Liver (tissue), 9 donors: ENCODE results near the gene LAMA2. TPM values are rescaled to one million over a fixed set of nuclear protein-coding genes. Genes with fewer than 3 reads are reported as not detected.

Experiments
- DNase-seq: peaks from one replicate; pipeline ENCODE4 v3.0.0-alpha.2; 2017; ENCODE audit warnings: low spot score
- H3K27ac ChIP-seq, 2 donors: one replicate each; pipeline ENCODE4 v1.7.0; 2013; ENCODE audit warnings: inconsistent platforms in 2 of 2, low read length in 2 of 2, control low read depth in 1 of 2, low read depth in 1 of 2, mild to moderate bottlenecking in 1 of 2
- H3K27me3 ChIP-seq, 4 donors: one replicate each; pipeline versions ENCODE4 v1.6.1 to v1.7.0; 2013; ENCODE audit warnings: low read length in 3 of 4, inconsistent platforms in 1 of 4, mild to moderate bottlenecking in 1 of 4, moderate library complexity in 1 of 4; ENCODE audit not compliant: control insufficient read depth in 4 of 4, insufficient read depth in 4 of 4
- H3K36me3 ChIP-seq, 4 donors: one replicate each; pipeline versions ENCODE4 v1.6.1 to v1.7.0; 2013; ENCODE audit warnings: low read length in 3 of 4, mild to moderate bottlenecking in 3 of 4, low read depth in 1 of 4, moderate library complexity in 1 of 4; ENCODE audit not compliant: control insufficient read depth in 4 of 4, insufficient read depth in 3 of 4
- H3K4me1 ChIP-seq, 4 donors: one replicate each; pipeline versions ENCODE4 v1.6.1 to v1.7.0; 2013; ENCODE audit warnings: low read length in 3 of 4, mild to moderate bottlenecking in 3 of 4, moderate library complexity in 1 of 4; ENCODE audit not compliant: control insufficient read depth in 4 of 4, insufficient read depth in 4 of 4
- H3K4me3 ChIP-seq, 3 donors: one replicate each; pipeline versions ENCODE4 v1.6.1 to v1.7.0; 2013; ENCODE audit warnings: low read length in 3 of 3, control low read depth in 1 of 3, low read depth in 1 of 3, mild to moderate bottlenecking in 1 of 3
- H3K9ac ChIP-seq, 2 donors: one replicate each; pipeline ENCODE4 v1.7.0; 2013; ENCODE audit warnings: low read length in 2 of 2, mild to moderate bottlenecking in 2 of 2, moderate library complexity in 2 of 2, control low read depth in 1 of 2, low read depth in 1 of 2
- H3K9me3 ChIP-seq, 4 donors: one replicate each; pipeline versions ENCODE4 v1.6.1 to v1.7.0; 2013; ENCODE audit warnings: low read length in 3 of 4; ENCODE audit not compliant: control insufficient read depth in 4 of 4
- ATF3 ChIP-seq: IDR thresholded peaks from 2 replicates; pipeline ENCODE4 v1.6.1; 2016; ENCODE audit warnings: antibody characterized with exemption
- EGR1 ChIP-seq, 2 donors: IDR thresholded peaks; 2 replicates each; pipeline ENCODE4 v1.6.1; 2016 to 2018; ENCODE audit warnings: antibody characterized with exemption in 2 of 2, low read depth in 2 of 2
- FOXA1 ChIP-seq: IDR thresholded peaks from 2 replicates; pipeline ENCODE4 v1.6.1; 2016; ENCODE audit warnings: antibody characterized with exemption
- GABPA ChIP-seq, 2 donors: IDR thresholded peaks in 1 of 2; conservative IDR thresholded peaks in 1 of 2; 2 replicates each; pipeline ENCODE4 v1.6.1; 2016; ENCODE audit warnings: antibody characterized with exemption in 2 of 2, mild to moderate bottlenecking in 1 of 2, moderate library complexity in 1 of 2
- HNF4A ChIP-seq, 2 donors: conservative IDR thresholded peaks; 2 replicates each; pipeline ENCODE4 v1.6.1; 2016; ENCODE audit warnings: antibody characterized with exemption in 2 of 2, mild to moderate bottlenecking in 2 of 2
- HNF4G ChIP-seq: IDR thresholded peaks from 2 replicates; pipeline ENCODE4 v1.6.1; 2016; ENCODE audit warnings: antibody characterized with exemption
- JUND ChIP-seq, 2 donors: IDR thresholded peaks; 2 replicates each; pipeline ENCODE4 v1.6.1; 2016; ENCODE audit warnings: antibody characterized with exemption in 2 of 2
- MAX ChIP-seq: IDR thresholded peaks from 2 replicates; pipeline ENCODE4 v1.6.1; 2016; ENCODE audit warnings: antibody characterized with exemption
- NR2F2 ChIP-seq: IDR thresholded peaks from 2 replicates; pipeline ENCODE4 v1.6.1; 2016; ENCODE audit warnings: antibody characterized with exemption
- RAD21 ChIP-seq, 2 donors: IDR thresholded peaks; 2 replicates each; pipeline ENCODE4 v1.6.1; 2016; ENCODE audit warnings: antibody characterized with exemption in 2 of 2, mild to moderate bottlenecking in 2 of 2
- REST ChIP-seq: IDR thresholded peaks from 2 replicates; pipeline ENCODE4 v1.6.1; 2016; ENCODE audit warnings: antibody characterized with exemption, mild to moderate bottlenecking
- RXRA ChIP-seq, 2 donors: IDR thresholded peaks; 2 replicates each; pipeline ENCODE4 v1.6.1; 2017 to 2018; ENCODE audit warnings: antibody characterized with exemption in 2 of 2, mild to moderate bottlenecking in 1 of 2
- SP1 ChIP-seq: IDR thresholded peaks from 2 replicates; pipeline ENCODE4 v1.6.1; 2018; ENCODE audit warnings: antibody characterized with exemption, mild to moderate bottlenecking
- TAF1 ChIP-seq: conservative IDR thresholded peaks from 2 replicates; pipeline ENCODE4 v1.6.1; 2016; ENCODE audit warnings: antibody characterized with exemption, mild to moderate bottlenecking
- YY1 ChIP-seq: IDR thresholded peaks from 2 replicates; pipeline ENCODE4 v1.6.1; 2016; ENCODE audit warnings: antibody characterized with exemption, mild to moderate bottlenecking
- ZBTB33 ChIP-seq: IDR thresholded peaks from 2 replicates; pipeline ENCODE4 v1.6.1; 2016; ENCODE audit warnings: antibody characterized with exemption
- WGBS: extraction: QIAGEN DNeasy Blood & Tissue Kit; methylation state at CpG from one replicate; pipeline ENCODE4 v1.1.7; 2013; 5-methylcytosine and 5-hydroxymethylcytosine counted together
- polyA plus RNA-seq, 2 donors: library from polyadenylated mRNA; stranded (reverse) in 1 of 2; unstranded in 1 of 2; fragments of 200-250 nt in 1 of 2; fragments of >200 nt in 1 of 2; fragmentation: Nextera tagmentation in 1 of 2; extraction: Ambion mirVana in 1 of 2; gene quantifications; one replicate each; pipeline versions ENCODE4 v1.2.1 to v1.2.3, GENCODE V29; 2013 to 2015
- total RNA-seq, 2 donors: library from RNA; depleted of rRNA; stranded (reverse); fragments of >200 nt; gene quantifications; one replicate each; pipeline ENCODE4 v1.2.3, GENCODE V29; 2014
- TF ChIP-seq, protein P1 (sequence below): fragments of 150-350 bp; IDR thresholded peaks from 2 replicates; pipeline ENCODE4 v1.5.1; 2017; ENCODE audit warnings: improper control_type of control experiment, low read depth, low read length; ENCODE audit not compliant: missing input control
- donor health status: healthy.
- donor health status: healthy.
- donor health status: healthy.
- donor health status: healthy.
- donor health status: healthy.

LAMA2 gene
- total and polyA plus RNA-seq, 4 donors = 1.3 to 17.0 (median 3.0) TPM

DNA sequence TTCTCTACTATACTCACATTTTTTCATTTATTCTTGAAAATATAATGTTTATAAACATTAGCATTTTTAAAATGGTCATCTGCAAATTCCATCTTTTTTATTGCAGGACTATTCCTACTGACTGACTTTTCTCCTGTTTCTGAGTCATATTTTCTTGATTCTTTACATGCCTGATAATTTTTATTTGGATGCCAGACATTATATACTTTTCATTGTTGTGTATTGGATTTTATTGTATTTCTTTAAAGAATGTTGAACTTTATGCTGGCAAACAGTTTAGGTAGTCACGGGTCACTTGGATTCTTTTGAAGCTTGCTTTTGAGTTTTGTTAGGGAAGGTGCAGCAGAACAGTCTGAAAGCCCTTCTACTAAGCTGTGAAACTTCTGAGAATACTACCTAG lies 423.9 kb downstream of the LAMA2 start:
- Histone ChIP-seq H3K27me3 (peaks cover 0 to 8% (median 0%) of the 10 kb centered on the region in 4 donors), H3K4me3 (no peak overlapping the region), H3K9me3 (peaks cover 0 to 3% (median 0%) of the 10 kb centered on the region in 4 donors), H3K4me1 (no peaks in the 10 kb centered on the region), H3K36me3 (no peaks in the 10 kb centered on the region), H3K27ac (no peak overlapping the region), H3K9ac (no peak overlapping the region)
- DNase-seq = no peak
- TF ChIP-seq FOXA1 (no peak), HNF4A (conservative IDR thresholded peaks at IDR 0.05) (no peak), MAX (no peak), HNF4G (no peak), RXRA (IDR thresholded peaks at IDR 0.05) (no peak), SP1 (no peak), TAF1 (no peak), JUND (IDR thresholded peaks at IDR 0.05) (no peak), RAD21 (IDR thresholded peaks at IDR 0.05) (no peak), ATF3 (no peak), GABPA (IDR thresholded peaks at IDR 0.05 in 1 of 2, conservative IDR thresholded peaks at IDR 0.05 in 1 of 2) (no peak), EGR1 (IDR thresholded peaks at IDR 0.05; ENCODE audit: low read depth in 2 of 2) (no peak), ZBTB33 (no peak)
- TF ChIP-seq, protein P1, sequence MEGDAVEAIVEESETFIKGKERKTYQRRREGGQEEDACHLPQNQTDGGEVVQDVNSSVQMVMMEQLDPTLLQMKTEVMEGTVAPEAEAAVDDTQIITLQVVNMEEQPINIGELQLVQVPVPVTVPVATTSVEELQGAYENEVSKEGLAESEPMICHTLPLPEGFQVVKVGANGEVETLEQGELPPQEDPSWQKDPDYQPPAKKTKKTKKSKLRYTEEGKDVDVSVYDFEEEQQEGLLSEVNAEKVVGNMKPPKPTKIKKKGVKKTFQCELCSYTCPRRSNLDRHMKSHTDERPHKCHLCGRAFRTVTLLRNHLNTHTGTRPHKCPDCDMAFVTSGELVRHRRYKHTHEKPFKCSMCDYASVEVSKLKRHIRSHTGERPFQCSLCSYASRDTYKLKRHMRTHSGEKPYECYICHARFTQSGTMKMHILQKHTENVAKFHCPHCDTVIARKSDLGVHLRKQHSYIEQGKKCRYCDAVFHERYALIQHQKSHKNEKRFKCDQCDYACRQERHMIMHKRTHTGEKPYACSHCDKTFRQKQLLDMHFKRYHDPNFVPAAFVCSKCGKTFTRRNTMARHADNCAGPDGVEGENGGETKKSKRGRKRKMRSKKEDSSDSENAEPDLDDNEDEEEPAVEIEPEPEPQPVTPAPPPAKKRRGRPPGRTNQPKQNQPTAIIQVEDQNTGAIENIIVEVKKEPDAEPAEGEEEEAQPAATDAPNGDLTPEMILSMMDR = no peak
- WGBS = 64% methylated on average over 1 of the region's 1 CpG

- Histone ChIP-seq H3K9ac (no peak overlapping the region), H3K27ac (no peak overlapping the region), H3K4me1 (no peaks in the 10 kb centered on the region), H3K36me3 (no peaks in the 10 kb centered on the region), H3K4me3 (no peak overlapping the region), H3K9me3 (peaks cover 0 to 3% (median 0%) of the 10 kb centered on the region in 4 donors), H3K27me3 (peaks cover 0 to 8% (median 0%) of the 10 kb centered on the region in 4 donors)
- no peak for TF ChIP-seq TAF1
- no peak for DNase-seq
- 53% methylated on average over 2 of the region's 2 CpGs for WGBS
Measured at GRCh38 chr6:129307845-129308244, 424.9 kb downstream of the LAMA2 start.

DNA sequence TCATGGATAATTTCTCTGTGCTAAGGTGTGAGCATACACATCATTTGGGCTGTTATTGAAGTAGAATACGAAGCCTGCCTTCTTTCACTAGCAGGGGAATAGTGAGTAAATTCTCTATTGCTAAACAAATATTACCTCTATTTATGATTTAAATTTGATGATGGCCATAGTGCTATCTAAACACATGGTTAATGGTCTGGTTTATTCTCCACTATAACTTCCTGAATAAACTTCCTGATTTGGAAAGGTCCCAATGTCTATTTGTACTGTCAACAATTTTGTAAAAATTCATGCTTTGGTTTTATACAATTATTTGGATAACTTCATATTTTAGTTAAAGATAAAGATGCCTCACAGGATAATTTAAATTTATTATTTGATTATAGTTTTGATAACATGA lies 426.2 kb downstream of the LAMA2 start:
- Histone ChIP-seq H3K9ac (no peak overlapping the region), H3K9me3 (peaks cover 0 to 3% (median 0%) of the 10 kb centered on the region in 4 donors), H3K4me3 (no peak overlapping the region), H3K36me3 (no peaks in the 10 kb centered on the region), H3K4me1 (no peaks in the 10 kb centered on the region), H3K27me3 (peaks cover 0 to 5% (median 0%) of the 10 kb centered on the region in 4 donors), H3K27ac (no peak overlapping the region)
- DNase-seq = no peak
- no peak for TF ChIP-seq REST
- no peak for TF ChIP-seq ATF3
- no peak for TF ChIP-seq NR2F2
- no peak for TF ChIP-seq HNF4A (conservative IDR thresholded peaks at IDR 0.05)
- TF ChIP-seq TAF1 = no peak
- no peak for TF ChIP-seq YY1
- TF ChIP-seq, protein P1 = no peak
- TF ChIP-seq SP1 = no peak
- TF ChIP-seq JUND (IDR thresholded peaks at IDR 0.05) = no peak
- 79% methylated on average over 1 of the region's 1 CpG for WGBS
